AG09309 (cell line): ENCODE measurements around the gene NDUFAF8.

Source experiments
- DNase-seq: peaks from one replicate; pipeline ENCODE4 v3.0.0-alpha.2; 2010; ENCODE audit warnings: low read depth
- H3K4me3 ChIP-seq: 2 replicates; pipeline ENCODE4 v1.5.1; 2011; ENCODE audit warnings: mild to moderate bottlenecking, low read depth, low read length, moderate library complexity; ENCODE audit not compliant: control insufficient read depth
- CTCF ChIP-seq: IDR thresholded peaks from 2 replicates; pipeline ENCODE4 v1.5.1; 2011; ENCODE audit warnings: mild to moderate bottlenecking, low read depth, low read length, inconsistent platforms; ENCODE audit not compliant: insufficient read depth, control insufficient read depth; ENCODE audit errors: missing control alignments

The NDUFAF8 gene

GRCh38 chr17:81245024-81245664 is 6.0 kb downstream of the NDUFAF8 start:
- DNase-seq: no peak
- no peak overlapping the region for H3K4me3 ChIP-seq
- no peak for TF ChIP-seq CTCF

- no peak overlapping the region for H3K4me3 ChIP-seq
- TF ChIP-seq CTCF: no peak
- no peak for DNase-seq
Observed at GRCh38 chr17:81245665-81246342, 6.7 kb downstream of the NDUFAF8 start.

- TF ChIP-seq CTCF: no peak
- H3K4me3 ChIP-seq: no peak overlapping the region
- no peak for DNase-seq
Observed at GRCh38 chr17:81246343-81246670, 7.2 kb downstream of the NDUFAF8 start.

GRCh38 chr17:81246679-81247338 is 7.7 kb downstream of the NDUFAF8 start:
- TF ChIP-seq CTCF: no peak
- no peak overlapping the region for H3K4me3 ChIP-seq
- no peak for DNase-seq

GRCh38 chr17:81247339-81247990 is 8.3 kb downstream of the NDUFAF8 start:
- DNase-seq: no peak
- no peak overlapping the region for H3K4me3 ChIP-seq
- TF ChIP-seq CTCF: no peak

GRCh38 chr17:81248649-81249048 is 9.5 kb downstream of the NDUFAF8 start:
- no peak for DNase-seq
- no peak for TF ChIP-seq CTCF
- H3K4me3 ChIP-seq: no peak overlapping the region
